Measurements from ENCODE around the gene MRPL9.

DNA sequence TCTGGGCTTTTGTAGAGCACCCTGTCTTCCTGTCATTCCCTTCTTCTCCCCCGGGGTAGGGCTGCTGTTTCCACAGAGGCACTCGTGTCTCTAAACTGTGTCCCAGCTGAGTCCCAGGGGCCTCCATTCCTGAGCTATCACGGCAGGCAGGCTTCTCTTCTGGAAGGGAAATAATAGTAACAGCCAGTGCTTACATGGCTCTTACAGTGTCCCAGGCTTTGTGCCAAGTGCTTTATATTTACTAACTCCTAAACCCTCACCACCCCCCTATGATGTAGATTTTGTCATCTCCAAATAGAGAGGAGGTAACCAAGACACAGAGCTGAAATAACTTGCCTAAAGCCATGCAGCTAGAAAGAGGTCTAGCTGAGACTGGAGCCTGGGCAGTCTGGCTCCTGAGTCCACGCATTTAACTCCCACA, 45.3 kb downstream of the MRPL9 start:
- TF ChIP-seq, protein P1, sequence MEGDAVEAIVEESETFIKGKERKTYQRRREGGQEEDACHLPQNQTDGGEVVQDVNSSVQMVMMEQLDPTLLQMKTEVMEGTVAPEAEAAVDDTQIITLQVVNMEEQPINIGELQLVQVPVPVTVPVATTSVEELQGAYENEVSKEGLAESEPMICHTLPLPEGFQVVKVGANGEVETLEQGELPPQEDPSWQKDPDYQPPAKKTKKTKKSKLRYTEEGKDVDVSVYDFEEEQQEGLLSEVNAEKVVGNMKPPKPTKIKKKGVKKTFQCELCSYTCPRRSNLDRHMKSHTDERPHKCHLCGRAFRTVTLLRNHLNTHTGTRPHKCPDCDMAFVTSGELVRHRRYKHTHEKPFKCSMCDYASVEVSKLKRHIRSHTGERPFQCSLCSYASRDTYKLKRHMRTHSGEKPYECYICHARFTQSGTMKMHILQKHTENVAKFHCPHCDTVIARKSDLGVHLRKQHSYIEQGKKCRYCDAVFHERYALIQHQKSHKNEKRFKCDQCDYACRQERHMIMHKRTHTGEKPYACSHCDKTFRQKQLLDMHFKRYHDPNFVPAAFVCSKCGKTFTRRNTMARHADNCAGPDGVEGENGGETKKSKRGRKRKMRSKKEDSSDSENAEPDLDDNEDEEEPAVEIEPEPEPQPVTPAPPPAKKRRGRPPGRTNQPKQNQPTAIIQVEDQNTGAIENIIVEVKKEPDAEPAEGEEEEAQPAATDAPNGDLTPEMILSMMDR (IDR thresholded peaks at IDR 0.05; ENCODE audit: low read depth, low read length) = no peak
- TF ChIP-seq EZH2phosphoT487 (IDR thresholded peaks at IDR 0.05; ENCODE audit: low read depth) = no peak
